Transverse colon (tissue), 3 donors: ENCODE data around the gene INSL3.

Source experiments
- CTCF ChIP-seq, 5 experiments: fragments of 200-600 bp in 3 of 5; fragments of 450-650 bp in 2 of 5; sonication (generic) in 3 of 5; IDR thresholded peaks; 1 replicate in 2 of 5; 2 replicates in 3 of 5; pipeline ENCODE4 v1.5.1; 2016 to 2017; ENCODE audit warnings: antibody characterized with exemption in 5 of 5, inconsistent platforms in 3 of 5, mild to moderate bottlenecking in 2 of 5, moderate library complexity in 1 of 5
- POLR2A ChIP-seq: fragments of 450-650 bp; IDR thresholded peaks from one replicate; pipeline ENCODE4 v1.6.1; 2016; ENCODE audit warnings: antibody characterized with exemption, mild to moderate bottlenecking, moderate library complexity

GRCh38 chr19:17812099-17812498 lies 9.2 kb downstream of the INSL3 start:
- TF ChIP-seq CTCF (IDR thresholded peaks at IDR 0.05) (no peak), POLR2A (no peak)
